ENCODE data around the gene ATP13A1. TPM values are rescaled to one million over a fixed set of nuclear protein-coding genes. Genes with fewer than 3 reads are reported as not detected.
A peak's percentile ranks its signal among the peaks of the same experiment; 100 is the strongest.

Gene ATP13A1
- total RNA-seq, 4 donors from 2014 or later: 17.4 to 130 (median 56.9) TPM

DNA sequence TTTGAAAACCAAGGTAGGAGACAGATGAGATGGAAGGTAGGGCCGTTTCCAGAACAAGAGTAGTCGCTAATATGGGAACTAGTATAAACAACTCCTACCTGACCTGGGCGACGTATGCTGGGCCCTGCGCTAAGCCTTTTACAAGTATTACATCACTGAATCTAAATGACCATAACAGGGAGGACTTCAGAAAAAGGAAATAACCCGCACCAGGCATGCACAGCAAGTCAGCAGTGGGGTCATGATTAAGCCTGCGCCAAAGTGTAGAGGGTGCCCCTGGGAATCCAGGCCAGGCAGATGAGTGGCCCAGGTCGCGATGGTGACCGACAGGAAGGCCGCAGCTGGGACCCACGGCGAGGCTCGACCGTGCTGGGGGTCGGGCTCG lies 613 bp downstream of the ATP13A1 start:
- no peaks in the 10 kb centered on the region for H3K36me3 ChIP-seq
- H3K27me3 ChIP-seq: no peaks in the 10 kb centered on the region
- H3K27ac ChIP-seq: peak overlapping the region; percentile 92 to 98
- H3K4me3 ChIP-seq: peak overlapping the region; percentile 88 to 96
- peaks cover 0 to 8% of the 10 kb centered on the region in 2 donors for H3K4me1 ChIP-seq
- DNase-seq: no peak
- intact Hi-C loops (cut with DNase I; ENCODE audit: low total_unique reads): no loop called here
- no peaks in the 10 kb centered on the region for H3K9me3 ChIP-seq
- TF ChIP-seq, protein P1, sequence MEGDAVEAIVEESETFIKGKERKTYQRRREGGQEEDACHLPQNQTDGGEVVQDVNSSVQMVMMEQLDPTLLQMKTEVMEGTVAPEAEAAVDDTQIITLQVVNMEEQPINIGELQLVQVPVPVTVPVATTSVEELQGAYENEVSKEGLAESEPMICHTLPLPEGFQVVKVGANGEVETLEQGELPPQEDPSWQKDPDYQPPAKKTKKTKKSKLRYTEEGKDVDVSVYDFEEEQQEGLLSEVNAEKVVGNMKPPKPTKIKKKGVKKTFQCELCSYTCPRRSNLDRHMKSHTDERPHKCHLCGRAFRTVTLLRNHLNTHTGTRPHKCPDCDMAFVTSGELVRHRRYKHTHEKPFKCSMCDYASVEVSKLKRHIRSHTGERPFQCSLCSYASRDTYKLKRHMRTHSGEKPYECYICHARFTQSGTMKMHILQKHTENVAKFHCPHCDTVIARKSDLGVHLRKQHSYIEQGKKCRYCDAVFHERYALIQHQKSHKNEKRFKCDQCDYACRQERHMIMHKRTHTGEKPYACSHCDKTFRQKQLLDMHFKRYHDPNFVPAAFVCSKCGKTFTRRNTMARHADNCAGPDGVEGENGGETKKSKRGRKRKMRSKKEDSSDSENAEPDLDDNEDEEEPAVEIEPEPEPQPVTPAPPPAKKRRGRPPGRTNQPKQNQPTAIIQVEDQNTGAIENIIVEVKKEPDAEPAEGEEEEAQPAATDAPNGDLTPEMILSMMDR (IDR thresholded peaks at IDR 0.05): no peak
- TF ChIP-seq POLR2A (IDR thresholded peaks at IDR 0.05): no peak

DNA sequence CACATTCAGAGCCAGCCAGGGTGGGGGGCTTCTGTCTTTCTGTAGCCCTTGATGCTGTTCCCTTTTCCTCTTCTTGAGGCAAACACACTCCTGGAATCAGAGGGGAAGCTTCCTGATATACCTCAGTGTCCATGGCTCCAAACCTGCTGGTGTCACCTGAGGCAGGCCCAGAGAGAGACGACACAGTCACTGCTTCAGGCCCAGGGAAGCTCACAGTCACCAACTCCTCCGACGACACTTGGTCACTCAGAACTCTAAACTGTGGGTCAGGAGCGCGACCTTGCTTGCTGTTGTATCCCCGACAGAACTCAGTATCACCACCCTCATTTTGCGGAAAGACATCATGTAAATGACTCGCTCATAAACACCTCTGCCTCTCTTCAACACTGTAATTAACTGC lies 1.1 kb downstream of the ATP13A1 start:
- Histone ChIP-seq H3K27ac (no peak overlapping the region), H3K9me3 (no peaks in the 10 kb centered on the region), H3K4me1 (peaks cover 0 to 8% of the 10 kb centered on the region in 2 donors), H3K36me3 (no peaks in the 10 kb centered on the region), H3K4me3 (peak overlapping the region in 1 of 2 donors; percentile 96), H3K27me3 (no peaks in the 10 kb centered on the region)
- no peak for TF ChIP-seq POLR2A (IDR thresholded peaks at IDR 0.05)
- TF ChIP-seq, protein P1 (IDR thresholded peaks at IDR 0.05): no peak
- DNase-seq: no peak
- intact Hi-C loops (cut with DNase I; ENCODE audit: low total_unique reads): no loop called here

DNA sequence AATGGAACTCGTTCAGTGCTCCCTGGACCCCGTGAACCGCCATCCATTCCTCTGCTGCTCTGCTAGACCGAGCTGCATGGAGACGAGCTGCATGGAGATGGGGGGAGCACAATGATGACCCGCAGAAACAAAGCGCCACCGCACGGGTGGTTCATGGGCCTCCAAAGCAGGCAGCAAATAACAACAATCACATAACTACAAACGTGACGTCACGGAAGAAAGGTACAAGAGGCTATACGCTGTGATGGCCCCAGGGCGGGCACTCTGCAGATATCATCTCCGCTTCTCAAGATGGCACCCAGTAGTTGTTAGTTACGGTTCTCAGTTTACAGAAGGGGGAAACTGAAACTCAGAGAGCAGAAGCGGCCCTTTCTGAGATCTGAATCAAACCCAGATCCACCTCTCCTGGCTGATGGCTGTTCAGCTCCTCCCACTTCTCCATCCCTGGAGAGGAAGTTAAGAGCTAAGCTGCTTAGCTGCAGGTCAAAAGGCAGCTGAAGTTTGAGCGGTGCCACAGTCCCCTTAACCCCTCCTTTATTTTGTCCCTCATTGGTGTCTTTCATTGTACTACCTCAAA lies 1.7 kb downstream of the ATP13A1 start:
- intact Hi-C loops (cut with DNase I; ENCODE audit: low total_unique reads): no loop called here
- Histone ChIP-seq H3K4me1 (peaks cover 0 to 8% of the 10 kb centered on the region in 2 donors), H3K9me3 (no peaks in the 10 kb centered on the region), H3K27ac (no peak overlapping the region), H3K4me3 (no peak overlapping the region), H3K27me3 (no peaks in the 10 kb centered on the region), H3K36me3 (no peaks in the 10 kb centered on the region)
- no peak for TF ChIP-seq POLR2A (IDR thresholded peaks at IDR 0.05)
- TF ChIP-seq, protein P1 (IDR thresholded peaks at IDR 0.05): no peak
- DNase-seq: no peak

DNA sequence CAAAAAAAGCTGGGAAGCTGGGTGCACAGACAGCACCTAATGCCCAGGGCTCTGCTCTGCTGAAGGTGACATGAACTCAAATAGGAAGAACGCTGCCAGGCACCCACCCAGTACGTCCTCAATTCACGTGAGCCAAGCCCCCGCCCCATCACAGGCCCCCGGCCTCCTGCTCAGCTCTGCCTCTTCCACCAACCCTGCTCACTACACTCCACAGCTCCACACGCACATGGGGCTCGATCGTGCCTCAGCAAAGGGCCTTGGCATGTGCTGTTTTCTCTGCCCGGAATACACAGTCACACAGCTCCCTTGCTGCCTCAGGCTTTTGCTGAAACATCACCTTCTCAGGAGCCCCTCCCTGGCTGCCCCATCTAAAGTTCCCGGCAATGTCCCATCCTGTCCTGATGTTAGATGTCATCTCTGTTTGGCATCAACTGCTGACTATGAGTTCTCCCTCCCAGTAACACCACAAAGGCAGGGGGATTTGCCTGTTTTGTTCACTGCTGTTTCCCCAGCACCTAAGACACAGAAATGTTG lies 2.3 kb downstream of the ATP13A1 start:
- no peak overlapping the region for H3K4me3 ChIP-seq
- DNase-seq: no peak
- intact Hi-C loops (cut with DNase I; ENCODE audit: low total_unique reads): no loop called here
- no peak for TF ChIP-seq POLR2A (IDR thresholded peaks at IDR 0.05)
- TF ChIP-seq, protein P1 (IDR thresholded peaks at IDR 0.05): no peak
- H3K27ac ChIP-seq: no peak overlapping the region
- H3K4me1 ChIP-seq: peaks cover 0 to 8% of the 10 kb centered on the region in 2 donors
- no peaks in the 10 kb centered on the region for H3K36me3 ChIP-seq
- H3K9me3 ChIP-seq: no peaks in the 10 kb centered on the region
- H3K27me3 ChIP-seq: no peaks in the 10 kb centered on the region

DNA sequence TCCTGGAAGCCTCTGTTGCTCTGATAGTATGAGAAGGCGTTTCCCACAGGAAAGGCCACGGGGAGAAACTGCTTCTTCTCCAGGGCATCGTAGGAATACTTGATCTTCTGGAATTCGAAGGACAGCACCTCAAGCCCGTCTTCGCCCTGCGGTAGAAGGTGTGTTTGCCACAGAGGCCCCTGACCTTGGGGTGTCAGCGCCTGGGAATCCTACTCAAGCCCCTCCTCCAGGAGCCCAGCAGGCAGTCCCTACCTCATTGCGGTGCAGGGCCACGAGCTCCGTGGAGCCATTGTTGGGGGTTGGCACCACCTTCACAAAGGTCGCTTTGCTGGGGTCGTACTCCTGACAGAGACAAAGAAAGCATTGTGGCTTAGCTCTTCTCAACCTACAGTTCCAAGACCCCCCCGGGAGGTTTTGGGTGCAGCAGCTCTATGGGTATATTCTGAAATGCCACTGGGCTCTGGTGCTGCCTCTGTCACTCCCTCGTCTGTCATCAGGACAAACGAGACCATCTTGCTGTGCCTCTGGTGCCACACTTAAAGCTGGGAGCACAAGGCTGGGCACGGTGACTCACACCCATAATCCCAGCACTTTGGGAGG lies 3.7 kb downstream of the ATP13A1 start:
- intact Hi-C loops (cut with DNase I; ENCODE audit: low total_unique reads): no loop called here
- DNase-seq: no peak
- Histone ChIP-seq H3K4me1 (peaks cover 0 to 8% of the 10 kb centered on the region in 2 donors), H3K36me3 (no peaks in the 10 kb centered on the region), H3K27me3 (no peaks in the 10 kb centered on the region), H3K9me3 (no peaks in the 10 kb centered on the region), H3K27ac (no peak overlapping the region), H3K4me3 (no peak overlapping the region)
- TF ChIP-seq, protein P1 (IDR thresholded peaks at IDR 0.05): no peak
- no peak for TF ChIP-seq POLR2A (IDR thresholded peaks at IDR 0.05)
